Astrocyte of the spinal cord (primary cell): Measurements from ENCODE around the gene BMP6.

Source experiments
- DNase-seq: peaks from one replicate; pipeline ENCODE4 v3.0.0; 2011; ENCODE audit warnings: low read depth, low spot score
- H3K4me3 ChIP-seq: 2 replicates; pipeline ENCODE4 v1.5.1; 2011; ENCODE audit warnings: low read depth, mild to moderate bottlenecking, low read length, moderate library complexity
- CTCF ChIP-seq: IDR thresholded peaks from 2 replicates; pipeline ENCODE4 v1.5.1; 2012; ENCODE audit warnings: low read depth, mild to moderate bottlenecking, low read length, inconsistent platforms
- in situ Hi-C: cut with HindIII; loops from 2 replicates; pipeline ENCODE4 v1.10.0; 2017; ENCODE audit warnings: low sequenced_read_pairs

The BMP6 gene

DNA sequence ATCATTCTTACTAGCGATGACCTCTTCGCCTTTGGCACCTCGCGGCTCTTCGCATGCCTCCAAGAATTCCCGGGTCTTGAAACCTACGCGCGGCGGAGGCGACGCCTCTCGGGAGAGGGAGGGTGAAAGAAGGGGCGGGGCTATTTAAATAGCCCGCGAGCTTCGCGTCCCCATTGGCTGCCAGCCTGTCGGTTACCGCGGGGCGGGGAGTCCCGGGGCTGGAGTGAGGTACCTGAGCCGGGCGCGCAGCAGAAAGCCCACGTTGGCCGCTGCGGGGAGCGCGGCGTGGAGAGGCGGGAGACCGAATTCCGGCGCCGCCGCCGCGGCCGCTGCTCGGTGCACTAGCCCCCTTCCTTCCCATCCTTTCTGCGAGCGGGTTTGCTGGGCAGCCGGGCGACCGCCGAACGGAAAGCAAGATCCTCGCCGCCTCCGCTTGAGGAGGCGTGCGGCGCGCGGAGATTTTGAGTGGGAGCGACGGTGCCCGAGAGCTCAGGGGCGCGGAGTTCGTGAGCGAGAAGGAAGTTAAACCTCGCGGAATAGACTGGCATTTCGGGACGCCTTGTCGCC lies at the start of gene BMP6:
BMP6 (plus strand) TSS at position 251 of the 567 bp plus-strand sequence. CDS start 857 bp downstream, outside the sequence.
- DNase-seq = peak; percentile 85
- peak within 1 kb of the TSS; percentile 41 for H3K4me3 ChIP-seq
- in situ Hi-C loops = no loop called here

GRCh38 chr6:7677229-7677628 lies 48.7 kb upstream of the BMP6 start:
- in situ Hi-C loops = no loop called here
- TF ChIP-seq CTCF = no peak
- no peak overlapping the region for H3K4me3 ChIP-seq
- no peak for DNase-seq

More for the DNA sequence above, at the start of gene BMP6:
- TF ChIP-seq CTCF = no peak

GRCh38 chr6:7680393-7681075 lies 45.4 kb upstream of the BMP6 start:
- no peak for DNase-seq
- in situ Hi-C loops = no loop called here
- TF ChIP-seq CTCF = no peak
- no peak overlapping the region for H3K4me3 ChIP-seq

- in situ Hi-C loops = no loop called here
- DNase-seq = no peak
- H3K4me3 ChIP-seq = no peak overlapping the region
- TF ChIP-seq CTCF = no peak
These were observed 44.5 kb upstream of the BMP6 start for GRCh38 chr6:7681449-7681848.

DNA sequence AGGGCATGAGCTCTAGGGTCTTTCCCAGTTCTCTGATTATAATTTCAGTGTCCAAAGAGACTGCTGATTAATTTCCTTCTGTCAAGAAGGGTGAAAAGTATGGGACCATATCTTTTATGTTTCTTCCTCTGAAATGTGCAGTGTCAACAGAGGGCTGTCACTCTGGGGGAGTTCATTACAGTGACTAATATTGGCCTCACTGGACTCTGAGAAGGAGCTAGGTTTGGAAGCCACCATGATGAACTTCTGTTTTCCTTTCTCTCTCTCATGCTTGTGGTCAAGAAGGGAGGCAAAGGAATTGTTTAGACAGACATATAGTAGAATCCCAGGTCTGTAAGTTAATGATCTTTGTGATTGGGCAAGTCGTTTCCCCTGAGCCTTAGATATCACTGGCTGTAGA lies 41.8 kb upstream of the BMP6 start:
- H3K4me3 ChIP-seq = no peak overlapping the region
- no peak for TF ChIP-seq CTCF
- no peak for DNase-seq
- in situ Hi-C loops = no loop called here

- in situ Hi-C loops = no loop called here
- no peak for DNase-seq
- no peak overlapping the region for H3K4me3 ChIP-seq
- TF ChIP-seq CTCF = no peak
These were observed 41.1 kb upstream of the BMP6 start for GRCh38 chr6:7684843-7685242.
